Parathyroid adenoma (tissue), 2 donors: ENCODE results near the gene ADAMTS3.
A peak's percentile ranks its signal among the peaks of the same experiment; 100 is the strongest.

ENCODE experiments used
- H2AFZ ChIP-seq: fragments of 300-600 bp; sonication (generic); one replicate; pipeline ENCODE4 v1.7.0; 2017; ENCODE audit warnings: antibody characterized with exemption, mild to moderate bottlenecking
- H3K27ac ChIP-seq: fragments of 300-600 bp; sonication (generic); one replicate; pipeline ENCODE4 v1.7.0; 2017
- H3K27me3 ChIP-seq: fragments of 300-600 bp; sonication (generic); one replicate; pipeline ENCODE4 v1.7.0; 2017; ENCODE audit warnings: low read length; ENCODE audit not compliant: control insufficient read depth, insufficient read depth
- H3K36me3 ChIP-seq: fragments of 300-600 bp; sonication (generic); one replicate; pipeline ENCODE4 v1.7.0; 2017; ENCODE audit warnings: low read length; ENCODE audit not compliant: control insufficient read depth, insufficient read depth
- H3K4me1 ChIP-seq: fragments of 300-600 bp; sonication (generic); one replicate; pipeline ENCODE4 v1.7.0; 2017; ENCODE audit warnings: control low read depth
- H3K4me2 ChIP-seq: fragments of 300-600 bp; sonication (generic); one replicate; pipeline ENCODE4 v1.7.0; 2017; ENCODE audit warnings: low read length
- H3K4me3 ChIP-seq: fragments of 300-600 bp; sonication (generic); one replicate; pipeline ENCODE4 v1.7.0; 2017; ENCODE audit warnings: low read depth, low read length
- H3K79me2 ChIP-seq: fragments of 300-600 bp; sonication (generic); one replicate; pipeline ENCODE4 v1.7.0; 2017; ENCODE audit warnings: control low read depth
- H3K9ac ChIP-seq: fragments of 300-600 bp; sonication (generic); one replicate; pipeline ENCODE4 v1.7.0; 2017; ENCODE audit warnings: mild to moderate bottlenecking
- H3K9me3 ChIP-seq: fragments of 300-600 bp; sonication (generic); one replicate; pipeline ENCODE4 v1.7.0; 2017; ENCODE audit warnings: low read length; ENCODE audit not compliant: control insufficient read depth
- CTCF ChIP-seq: fragments of 300-600 bp; sonication (generic); IDR thresholded peaks from one replicate; pipeline ENCODE4 v1.7.0; 2017; ENCODE audit warnings: antibody characterized with exemption, mild to moderate bottlenecking
- donor health status: primary hyperparathyroidism.

Gene ADAMTS3

GRCh38 chr4:72568959-72569718, at the start of gene ADAMTS3:
Gene ADAMTS3, minus strand, starts transcription at chr4:72569221. Its CDS starts 459 bp downstream, at chr4:72568762.
- H3K27ac ChIP-seq: peak within 1 kb of the TSS; percentile 87
- no peaks in the 10 kb centered on the region for H3K79me2 ChIP-seq
- peak within 1 kb of the TSS; percentile 75 for H3K4me3 ChIP-seq
- H2AFZ ChIP-seq: peak within 1 kb of the TSS; percentile 89
- no peak for TF ChIP-seq CTCF
- H3K36me3 ChIP-seq: no peaks in the 10 kb centered on the region
- no peaks in the 10 kb centered on the region for H3K9me3 ChIP-seq
- H3K4me2 ChIP-seq: peak within 1 kb of the TSS; percentile 97
- H3K4me1 ChIP-seq: peaks cover 6% of the 10 kb centered on the region
- H3K27me3 ChIP-seq: no peaks in the 10 kb centered on the region
- H3K9ac ChIP-seq: peak within 1 kb of the TSS; percentile 46

GRCh38 chr4:72613959-72614358, 44.9 kb upstream of the ADAMTS3 start:
- TF ChIP-seq CTCF: no peak
- no peak overlapping the region for H3K4me2 ChIP-seq
- H3K27ac ChIP-seq: no peak overlapping the region
- H3K9ac ChIP-seq: no peak overlapping the region
- no peaks in the 10 kb centered on the region for H3K79me2 ChIP-seq
- no peak overlapping the region for H2AFZ ChIP-seq
- H3K4me3 ChIP-seq: no peak overlapping the region
- no peaks in the 10 kb centered on the region for H3K9me3 ChIP-seq
- no peaks in the 10 kb centered on the region for H3K27me3 ChIP-seq
- no peaks in the 10 kb centered on the region for H3K36me3 ChIP-seq
- H3K4me1 ChIP-seq: no peaks in the 10 kb centered on the region

- no peaks in the 10 kb centered on the region for H3K9me3 ChIP-seq
- no peaks in the 10 kb centered on the region for H3K4me1 ChIP-seq
- no peaks in the 10 kb centered on the region for H3K79me2 ChIP-seq
- TF ChIP-seq CTCF: no peak
- no peak overlapping the region for H2AFZ ChIP-seq
- no peak overlapping the region for H3K27ac ChIP-seq
- H3K9ac ChIP-seq: no peak overlapping the region
- H3K4me3 ChIP-seq: no peak overlapping the region
- H3K27me3 ChIP-seq: no peaks in the 10 kb centered on the region
- no peak overlapping the region for H3K4me2 ChIP-seq
- H3K36me3 ChIP-seq: no peaks in the 10 kb centered on the region
Measured at GRCh38 chr4:72606751-72607150, 37.7 kb upstream of the ADAMTS3 start.

GRCh38 chr4:72604324-72604723, 35.3 kb upstream of the ADAMTS3 start:
- Histone ChIP-seq H3K4me1 (no peaks in the 10 kb centered on the region), H3K79me2 (no peaks in the 10 kb centered on the region), H3K4me2 (no peak overlapping the region), H2AFZ (no peak overlapping the region), H3K36me3 (no peaks in the 10 kb centered on the region), H3K27me3 (no peaks in the 10 kb centered on the region), H3K9me3 (no peaks in the 10 kb centered on the region), H3K27ac (no peak overlapping the region), H3K9ac (no peak overlapping the region), H3K4me3 (no peak overlapping the region)
- TF ChIP-seq CTCF: no peak
